TTC549 (cell line): ENCODE data around the gene TTC28.
"Not testable (repeated sequence)": the region's sequence is repeated elsewhere in the genome, so short reads cannot be mapped to it uniquely, and the experiment has no call there.

Source experiments
- FAIRE-seq: peaks from 2 replicates; lab custom pipeline; 2012; peaks lifted over from hg19 to GRCh38; lab: Jason Lieb, UNC

Gene TTC28

GRCh38 chr22:28402539-28402938, 277.1 kb downstream of the TTC28 start:
- FAIRE-seq = no peak

GRCh38 chr22:28402060-28402459, 277.6 kb downstream of the TTC28 start:
- no peak for FAIRE-seq

DNA sequence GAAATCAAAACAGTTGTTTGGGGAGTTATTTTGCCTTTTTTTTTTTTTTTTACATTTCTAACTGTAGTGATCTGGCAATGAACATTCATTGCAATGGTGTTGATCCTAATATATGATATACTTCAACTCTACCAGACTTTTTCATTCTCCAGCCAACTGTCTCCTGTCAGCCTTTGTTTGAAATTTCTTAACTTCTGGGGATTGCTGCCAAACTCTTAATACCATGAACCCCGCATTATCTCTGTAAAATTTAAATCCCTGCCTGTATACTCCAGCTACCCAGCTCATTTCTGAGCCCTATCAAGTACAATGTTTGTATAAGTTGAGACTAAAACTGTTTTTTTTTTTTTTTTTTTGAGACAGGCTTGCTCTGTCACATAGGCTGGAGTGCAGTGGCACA, 280.7 kb downstream of the TTC28 start:
- FAIRE-seq = no peak

DNA sequence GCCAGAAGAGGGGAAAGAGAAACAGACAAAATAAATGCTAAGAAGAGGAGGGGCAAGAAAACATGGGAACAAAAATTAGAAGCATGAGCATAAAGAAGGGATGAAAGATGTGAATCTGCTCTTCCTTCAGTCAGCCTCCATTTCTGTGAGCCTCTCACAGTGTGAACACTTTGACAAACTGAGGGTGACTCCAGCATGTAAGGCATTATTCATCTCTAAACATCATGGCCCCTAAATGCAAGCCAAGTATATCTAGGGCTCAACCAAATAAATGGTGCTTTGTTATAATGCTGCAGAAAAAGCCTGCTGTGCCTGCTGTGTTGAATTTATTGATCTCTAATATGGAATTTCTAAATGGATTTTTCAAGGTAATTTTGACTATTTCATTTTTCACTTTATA, 281.3 kb downstream of the TTC28 start:
- no peak for FAIRE-seq

- no peak for FAIRE-seq
Observed at GRCh38 chr22:28397306-28397705, 282.3 kb downstream of the TTC28 start.

GRCh38 chr22:28395920-28396753, 283.5 kb downstream of the TTC28 start:
- FAIRE-seq = no peak

DNA sequence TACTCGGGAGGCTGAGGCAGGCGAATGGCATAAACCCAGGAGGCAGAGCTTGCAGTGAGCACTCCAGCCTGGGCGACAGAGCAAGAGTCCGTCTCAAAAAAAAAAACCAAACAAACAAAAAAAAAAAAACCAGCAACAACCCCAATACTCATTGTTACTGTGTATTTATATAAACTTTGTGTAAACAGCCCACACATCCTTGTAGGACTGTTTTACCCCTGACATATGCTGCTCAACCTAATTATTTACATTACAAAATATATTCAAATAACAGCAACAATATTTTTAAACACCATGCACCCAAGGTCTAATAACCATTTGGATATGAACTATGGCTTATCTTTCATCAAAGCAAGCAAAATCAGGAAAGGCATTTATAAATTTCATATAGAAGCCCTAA, 284.1 kb downstream of the TTC28 start:
- no peak for FAIRE-seq

DNA sequence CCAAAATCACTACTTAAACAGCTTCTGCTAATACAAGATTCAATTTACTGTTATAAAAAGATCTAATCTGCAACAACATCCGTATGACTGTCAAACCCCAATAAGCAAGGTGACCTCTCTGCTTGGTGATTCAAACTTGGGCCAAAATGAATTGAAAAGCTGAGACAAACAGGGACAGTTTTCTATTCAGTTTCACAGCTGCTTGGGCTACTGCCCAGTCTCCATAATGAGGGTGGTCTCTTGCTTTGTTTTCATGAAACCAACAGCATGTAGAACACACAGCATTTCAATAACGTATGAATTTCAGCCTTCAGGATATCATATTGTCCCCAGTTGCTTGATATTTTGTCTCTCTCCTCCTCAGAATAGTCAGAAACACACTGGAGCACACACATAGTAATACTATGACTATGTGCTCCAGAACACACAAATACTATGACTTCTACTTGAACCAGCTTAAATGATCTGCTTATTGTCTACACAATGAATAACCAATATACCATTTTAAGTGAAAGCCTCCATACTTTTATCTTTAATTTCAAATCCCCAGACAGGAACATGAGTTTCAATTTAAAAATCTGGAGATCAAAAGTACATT, 285.0 kb downstream of the TTC28 start:
- no peak for FAIRE-seq

- FAIRE-seq = no peak
Observed at GRCh38 chr22:28381429-28382167, 298.0 kb downstream of the TTC28 start.

GRCh38 chr22:28379951-28380350, 299.7 kb downstream of the TTC28 start:
- no peak for FAIRE-seq

DNA sequence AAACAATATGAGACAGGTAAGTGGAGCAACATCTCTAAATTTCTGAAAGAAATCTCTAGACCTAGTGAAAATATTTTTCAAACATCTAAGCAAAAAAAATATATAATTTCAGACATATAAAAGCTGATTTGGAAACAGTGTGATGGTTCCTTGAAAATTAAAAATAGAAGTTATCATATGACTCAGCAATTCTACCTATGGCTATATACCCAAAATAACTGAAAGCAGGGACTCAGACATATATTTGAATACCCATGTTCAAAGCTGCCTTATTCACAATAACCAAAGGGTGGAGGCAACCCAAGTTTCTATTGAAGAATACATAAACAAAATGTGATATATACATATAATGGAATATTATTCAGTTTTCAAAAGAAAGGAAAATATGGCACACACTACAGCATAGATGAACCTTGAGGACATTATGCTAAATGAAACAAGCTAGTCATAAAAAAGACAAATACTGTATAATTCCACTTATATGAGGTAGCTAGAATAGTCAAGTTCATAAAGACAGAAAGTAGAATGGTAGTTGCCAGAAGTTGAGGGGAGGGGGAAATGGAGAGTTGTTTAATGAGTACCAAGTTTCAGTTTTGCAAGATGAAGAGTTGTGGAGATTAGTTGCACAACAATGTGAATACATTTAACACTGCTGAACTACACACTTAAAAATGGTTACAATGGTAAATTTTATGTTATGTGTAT, 300.4 kb downstream of the TTC28 start:
- FAIRE-seq = no peak

- no peak for FAIRE-seq
Observed at GRCh38 chr22:28375761-28376534, 303.7 kb downstream of the TTC28 start.

- no peak for FAIRE-seq
Observed at GRCh38 chr22:28373831-28374230, 305.8 kb downstream of the TTC28 start.

- FAIRE-seq = no peak
Observed at GRCh38 chr22:28369854-28370253, 309.8 kb downstream of the TTC28 start.

DNA sequence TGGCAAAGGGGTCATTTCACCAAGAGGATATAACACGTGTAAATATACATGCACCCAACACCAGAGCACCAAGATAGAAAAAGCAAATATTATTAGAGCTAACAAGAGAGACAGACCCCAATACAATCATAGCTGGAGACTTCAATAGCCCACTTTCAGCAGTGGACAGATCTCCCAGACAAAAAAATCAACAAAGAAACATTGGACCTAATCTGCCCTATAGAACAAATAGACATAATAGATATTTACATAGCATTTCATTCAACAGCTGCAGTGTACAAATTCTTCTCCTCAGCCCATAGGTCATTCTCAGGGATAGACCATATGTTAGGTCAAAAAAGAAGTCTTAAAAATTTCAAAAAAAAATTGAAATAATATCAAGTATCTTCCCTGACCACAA, 312.8 kb downstream of the TTC28 start:
- no peak for FAIRE-seq

GRCh38 chr22:28365371-28365770, 314.3 kb downstream of the TTC28 start:
- no peak for FAIRE-seq

GRCh38 chr22:28364105-28364504, 315.5 kb downstream of the TTC28 start:
- FAIRE-seq = not testable (repeated sequence)

DNA sequence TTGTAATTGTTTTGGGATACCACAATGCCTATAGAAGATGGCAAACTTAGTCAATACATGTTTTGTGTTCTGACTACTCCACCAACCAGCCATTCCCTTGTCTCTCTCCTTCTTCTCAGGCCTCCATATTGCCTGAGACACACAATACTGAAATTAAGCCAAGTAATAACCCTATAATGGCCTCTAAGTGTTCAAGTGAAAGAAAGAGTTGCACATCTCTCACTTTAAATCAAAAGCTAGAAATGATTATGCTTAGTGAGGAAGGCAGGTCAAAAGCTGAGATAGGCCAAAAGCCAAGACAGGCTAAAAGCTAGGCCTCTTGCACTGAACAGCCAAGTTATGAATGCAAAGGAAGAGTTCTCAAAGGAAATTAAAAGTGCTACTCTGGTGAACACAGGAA, 318.7 kb downstream of the TTC28 start:
- FAIRE-seq = no peak

- no peak for FAIRE-seq
Observed at GRCh38 chr22:28358312-28358711, 321.3 kb downstream of the TTC28 start.

DNA sequence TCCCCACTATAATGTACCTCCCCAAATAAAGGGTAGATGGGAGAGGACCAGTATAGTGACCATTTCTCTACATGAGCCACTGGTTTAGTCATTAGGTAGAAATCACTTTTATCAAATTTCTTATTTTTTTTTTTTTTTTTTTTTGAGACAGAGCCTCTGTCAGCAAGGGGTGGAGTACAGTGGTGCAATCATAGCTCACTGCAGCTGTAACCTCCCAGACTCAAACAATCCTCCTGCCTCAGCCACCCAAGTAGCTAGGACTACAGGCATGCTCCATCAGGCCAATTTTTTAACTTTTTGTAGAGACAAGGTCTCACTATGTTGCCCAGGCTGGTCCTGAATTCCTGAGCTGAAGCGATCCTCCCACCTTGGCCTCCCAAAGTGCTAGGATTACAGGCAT, 322.4 kb downstream of the TTC28 start:
- FAIRE-seq = no peak

DNA sequence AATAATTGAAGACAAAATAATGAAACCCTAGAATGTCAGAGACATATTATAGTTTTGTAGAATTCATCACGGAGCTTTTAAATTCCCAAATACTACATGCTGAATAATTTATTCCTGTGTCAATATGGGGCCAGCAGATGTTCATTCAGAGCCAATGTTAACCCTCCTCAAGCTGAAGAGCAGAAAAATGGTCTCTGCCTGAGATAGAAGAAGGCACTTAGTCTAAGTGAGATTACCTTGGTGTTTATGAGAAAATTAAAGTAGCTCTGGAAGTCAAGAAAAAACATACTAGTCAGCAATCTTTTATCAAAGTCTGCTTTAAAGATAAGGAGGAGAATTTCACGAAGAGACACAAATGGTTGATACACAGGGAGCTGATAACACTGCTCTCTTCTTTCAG, 328.2 kb downstream of the TTC28 start:
- FAIRE-seq = no peak
